NCI-H2029 treated with DMSO at 0.1 percent for 48 hours (cell line): ENCODE data around the gene MAP1S.
A peak's percentile ranks its signal among the peaks of the same experiment; 100 is the strongest.
"Not testable (repeated sequence)": the region's sequence is repeated elsewhere in the genome, so short reads cannot be mapped to it uniquely, and the experiment has no call there.

ENCODE experiments used
- DNase-seq: peaks from one replicate; lab custom pipeline; 2025; lab: John Stamatoyannopoulos, UW

MAP1S gene

GRCh38 chr19:17762505-17763229 is 43.4 kb downstream of the MAP1S start:
- DNase-seq = no peak

GRCh38 chr19:17764348-17764747 is 45.1 kb downstream of the MAP1S start:
- DNase-seq = no peak

- no peak for DNase-seq
Observed at GRCh38 chr19:17765069-17765618, 45.9 kb downstream of the MAP1S start.

GRCh38 chr19:17766543-17767131 is 47.4 kb downstream of the MAP1S start:
- DNase-seq = peak; percentile 60

- no peak for DNase-seq
Observed at GRCh38 chr19:17767559-17767958, 48.3 kb downstream of the MAP1S start.

- DNase-seq = no peak
Observed at GRCh38 chr19:17770613-17771012, 51.3 kb downstream of the MAP1S start.

GRCh38 chr19:17772172-17772571 is 52.9 kb downstream of the MAP1S start:
- no peak for DNase-seq

- DNase-seq = no peak
Observed at GRCh38 chr19:17775245-17775927, 56.1 kb downstream of the MAP1S start.

- DNase-seq = no peak
Observed at GRCh38 chr19:17775991-17776803, 56.9 kb downstream of the MAP1S start.

GRCh38 chr19:17777840-17778239 is 58.6 kb downstream of the MAP1S start:
- not testable (repeated sequence) for DNase-seq

- no peak for DNase-seq
Observed at GRCh38 chr19:17778251-17778967, 59.1 kb downstream of the MAP1S start.

GRCh38 chr19:17778968-17779929 is 60.0 kb downstream of the MAP1S start:
- no peak for DNase-seq

GRCh38 chr19:17780781-17781180 is 61.5 kb downstream of the MAP1S start:
- no peak for DNase-seq

- not testable (repeated sequence) for DNase-seq
Observed at GRCh38 chr19:17783721-17784120, 64.4 kb downstream of the MAP1S start.
